GM12875 (cell line): ENCODE measurements around the gene CACNA1I.
A peak's percentile ranks its signal among the peaks of the same experiment; 100 is the strongest.

ENCODE experiments used
- H3K4me3 ChIP-seq: one replicate; pipeline ENCODE4 v1.5.1; 2011; ENCODE audit warnings: low read depth, low read length, control low read depth
- TF ChIP-seq, protein P1 (sequence below): IDR thresholded peaks from 2 replicates; pipeline ENCODE4 v1.5.1; 2011; ENCODE audit warnings: low read depth, mild to moderate bottlenecking, control low read depth, inconsistent platforms, low read length, moderate library complexity, borderline replicate concordance; ENCODE audit not compliant: insufficient read depth

CACNA1I gene

DNA sequence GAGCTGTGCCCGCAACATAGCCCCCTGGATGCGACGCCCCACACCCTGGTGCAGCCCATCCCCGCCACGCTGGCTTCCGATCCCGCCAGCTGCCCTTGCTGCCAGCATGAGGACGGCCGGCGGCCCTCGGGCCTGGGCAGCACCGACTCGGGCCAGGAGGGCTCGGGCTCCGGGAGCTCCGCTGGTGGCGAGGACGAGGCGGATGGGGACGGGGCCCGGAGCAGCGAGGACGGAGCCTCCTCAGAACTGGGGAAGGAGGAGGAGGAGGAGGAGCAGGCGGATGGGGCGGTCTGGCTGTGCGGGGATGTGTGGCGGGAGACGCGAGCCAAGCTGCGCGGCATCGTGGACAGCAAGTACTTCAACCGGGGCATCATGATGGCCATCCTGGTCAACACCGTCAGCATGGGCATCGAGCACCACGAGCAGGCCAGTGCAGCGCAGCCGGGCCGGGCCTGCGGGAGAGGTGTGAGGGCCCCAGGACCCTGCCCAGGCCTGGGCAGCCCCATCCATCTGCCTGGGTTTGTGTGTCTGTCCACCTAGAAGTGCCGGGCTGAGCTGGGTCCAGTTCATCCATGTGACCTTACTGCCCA, 79.0 kb downstream of the CACNA1I start:
- TF ChIP-seq, protein P1, sequence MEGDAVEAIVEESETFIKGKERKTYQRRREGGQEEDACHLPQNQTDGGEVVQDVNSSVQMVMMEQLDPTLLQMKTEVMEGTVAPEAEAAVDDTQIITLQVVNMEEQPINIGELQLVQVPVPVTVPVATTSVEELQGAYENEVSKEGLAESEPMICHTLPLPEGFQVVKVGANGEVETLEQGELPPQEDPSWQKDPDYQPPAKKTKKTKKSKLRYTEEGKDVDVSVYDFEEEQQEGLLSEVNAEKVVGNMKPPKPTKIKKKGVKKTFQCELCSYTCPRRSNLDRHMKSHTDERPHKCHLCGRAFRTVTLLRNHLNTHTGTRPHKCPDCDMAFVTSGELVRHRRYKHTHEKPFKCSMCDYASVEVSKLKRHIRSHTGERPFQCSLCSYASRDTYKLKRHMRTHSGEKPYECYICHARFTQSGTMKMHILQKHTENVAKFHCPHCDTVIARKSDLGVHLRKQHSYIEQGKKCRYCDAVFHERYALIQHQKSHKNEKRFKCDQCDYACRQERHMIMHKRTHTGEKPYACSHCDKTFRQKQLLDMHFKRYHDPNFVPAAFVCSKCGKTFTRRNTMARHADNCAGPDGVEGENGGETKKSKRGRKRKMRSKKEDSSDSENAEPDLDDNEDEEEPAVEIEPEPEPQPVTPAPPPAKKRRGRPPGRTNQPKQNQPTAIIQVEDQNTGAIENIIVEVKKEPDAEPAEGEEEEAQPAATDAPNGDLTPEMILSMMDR = no peak

DNA sequence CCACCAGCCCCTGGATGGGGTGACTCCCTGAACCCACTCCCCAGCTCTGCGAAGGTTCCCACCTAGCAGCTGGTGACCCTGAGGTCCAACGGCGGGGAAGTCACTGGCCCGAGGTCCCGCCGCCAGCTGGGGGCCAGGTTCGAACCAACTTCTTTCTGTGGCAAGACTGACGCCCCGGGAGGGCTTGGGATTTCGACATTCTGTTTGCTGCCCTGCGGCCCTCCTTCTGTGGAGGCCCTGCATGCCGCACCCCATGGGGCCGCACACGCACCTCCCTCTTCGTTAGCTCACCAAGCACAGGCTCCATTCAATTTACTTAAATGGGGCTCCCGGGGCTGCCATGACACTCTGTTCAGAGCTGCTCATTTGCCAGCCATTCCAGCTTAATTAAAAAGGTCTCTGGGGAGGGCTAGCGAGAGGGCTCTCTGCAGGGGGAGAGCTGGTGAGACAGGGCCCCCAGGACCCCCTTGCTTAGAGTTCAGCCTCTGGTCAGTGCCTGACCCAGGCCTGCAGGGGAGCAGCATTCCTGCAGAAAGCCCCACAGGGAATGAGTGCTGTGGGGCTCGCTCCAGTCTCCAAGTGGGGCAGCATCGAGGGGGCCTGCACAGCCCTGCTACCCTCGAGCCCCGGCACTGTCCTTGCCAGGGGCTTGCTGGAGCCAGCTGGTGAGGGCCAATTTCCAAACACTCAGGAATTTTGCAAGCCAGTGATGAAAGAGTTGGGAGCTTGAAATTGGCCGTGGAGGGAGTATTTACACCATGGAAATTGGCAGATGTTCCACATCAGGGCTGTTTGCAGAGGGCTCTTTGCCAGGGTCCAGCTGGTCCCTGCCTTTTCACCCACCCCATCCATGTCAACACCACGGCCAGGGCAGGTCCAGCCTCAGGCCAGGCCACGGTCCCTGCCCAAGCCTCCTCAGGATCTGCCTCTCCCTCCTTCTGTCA, 80.8 kb downstream of the CACNA1I start:
- TF ChIP-seq, protein P1 = no peak
- H3K4me3 ChIP-seq = no peak overlapping the region

More for the DNA sequence above, 79.0 kb downstream of the CACNA1I start:
- H3K4me3 ChIP-seq = no peak overlapping the region

DNA sequence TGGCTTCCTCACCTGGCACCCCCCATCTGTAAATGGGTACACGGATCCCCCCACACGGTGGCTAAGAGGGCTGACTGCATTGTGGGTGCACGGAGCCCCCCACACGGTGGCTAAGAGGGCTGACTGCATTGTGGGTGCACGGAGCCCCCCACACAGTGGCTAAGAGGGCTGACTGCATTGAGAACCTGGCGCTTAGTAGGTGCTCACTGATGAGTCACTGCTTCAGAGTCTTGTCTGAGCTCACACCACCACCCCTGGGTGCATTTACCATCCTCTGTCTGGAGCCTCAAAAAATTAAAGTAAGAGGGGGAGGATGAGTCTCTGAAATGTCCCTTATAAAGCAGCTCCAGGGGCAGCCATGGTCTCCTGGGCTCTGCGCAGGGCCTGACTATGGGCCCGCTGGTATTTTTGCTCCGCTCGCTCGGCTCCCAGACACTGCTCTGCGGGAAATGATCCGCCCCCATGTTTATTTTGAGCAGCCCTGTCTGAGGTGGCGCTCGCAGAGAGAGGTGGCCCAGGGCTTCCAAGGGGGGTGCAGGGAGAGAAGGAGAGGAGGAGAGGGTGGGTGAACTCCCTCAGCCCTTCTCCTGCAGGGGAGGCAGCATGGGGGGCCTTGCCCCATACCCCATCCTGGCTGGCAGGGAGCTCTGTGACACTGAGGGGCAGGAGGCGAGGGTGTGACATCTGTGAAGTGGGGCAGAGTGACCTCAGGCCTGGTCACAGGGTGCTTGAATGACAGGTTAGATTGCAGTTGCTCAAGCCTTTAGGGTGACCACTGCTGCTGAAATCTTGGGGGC, 82.6 kb downstream of the CACNA1I start:
- TF ChIP-seq, protein P1 = no peak
- no peak overlapping the region for H3K4me3 ChIP-seq

DNA sequence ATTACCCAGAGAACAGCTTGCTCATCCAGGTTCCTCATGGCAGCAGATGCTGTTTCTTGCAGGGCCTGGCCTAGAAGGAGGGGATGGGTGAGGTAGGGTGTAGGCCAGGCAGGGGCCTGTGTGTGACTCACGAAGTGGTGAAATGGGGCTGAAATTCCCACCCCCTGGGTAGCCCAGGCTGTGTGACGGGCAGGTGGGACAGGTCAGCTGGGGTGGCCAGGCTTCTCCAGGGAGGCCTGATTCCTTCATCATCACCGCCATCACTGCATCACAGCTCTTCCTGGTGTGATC, 83.2 kb downstream of the CACNA1I start:
- TF ChIP-seq, protein P1 = no peak
- no peak overlapping the region for H3K4me3 ChIP-seq

DNA sequence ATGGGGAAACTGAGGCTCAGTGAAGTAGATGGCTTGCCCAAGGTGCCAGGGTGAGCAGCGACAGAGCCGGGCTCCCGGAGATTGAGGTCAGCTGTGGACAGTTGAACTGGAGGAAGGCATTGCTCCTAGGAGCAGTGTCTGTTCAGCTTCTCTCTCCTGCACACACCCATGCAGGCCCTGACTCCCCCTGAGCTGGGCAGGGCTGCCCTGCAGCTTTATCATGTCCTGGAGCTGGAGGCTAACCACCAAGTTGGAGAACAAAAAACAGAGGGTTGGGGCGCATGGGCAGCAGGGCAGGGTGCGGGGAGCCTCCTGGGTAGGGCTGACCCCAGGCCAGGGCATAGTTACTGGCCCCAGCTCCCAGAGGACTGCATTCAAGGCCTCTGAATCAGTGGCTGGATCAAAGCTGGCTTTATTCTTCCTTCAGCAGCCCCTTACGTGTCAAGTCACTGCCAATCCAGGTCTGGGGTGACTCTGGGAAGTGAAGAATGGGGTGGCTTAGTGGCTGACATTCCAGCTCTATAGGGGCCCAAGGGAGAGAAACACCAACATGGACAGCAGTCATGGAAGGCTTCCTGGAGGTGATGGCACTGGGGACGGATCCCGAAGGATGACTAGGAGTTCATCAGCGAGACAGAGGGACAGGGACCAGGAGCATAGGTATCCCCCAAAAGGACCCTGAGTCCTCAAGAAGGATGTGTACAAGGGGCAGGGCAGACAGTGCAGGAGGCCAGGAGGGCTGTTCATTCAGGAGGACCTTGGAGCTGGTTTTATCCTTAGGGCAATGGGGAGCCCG, 83.8 kb downstream of the CACNA1I start:
- TF ChIP-seq, protein P1 = no peak
- H3K4me3 ChIP-seq = no peak overlapping the region

DNA sequence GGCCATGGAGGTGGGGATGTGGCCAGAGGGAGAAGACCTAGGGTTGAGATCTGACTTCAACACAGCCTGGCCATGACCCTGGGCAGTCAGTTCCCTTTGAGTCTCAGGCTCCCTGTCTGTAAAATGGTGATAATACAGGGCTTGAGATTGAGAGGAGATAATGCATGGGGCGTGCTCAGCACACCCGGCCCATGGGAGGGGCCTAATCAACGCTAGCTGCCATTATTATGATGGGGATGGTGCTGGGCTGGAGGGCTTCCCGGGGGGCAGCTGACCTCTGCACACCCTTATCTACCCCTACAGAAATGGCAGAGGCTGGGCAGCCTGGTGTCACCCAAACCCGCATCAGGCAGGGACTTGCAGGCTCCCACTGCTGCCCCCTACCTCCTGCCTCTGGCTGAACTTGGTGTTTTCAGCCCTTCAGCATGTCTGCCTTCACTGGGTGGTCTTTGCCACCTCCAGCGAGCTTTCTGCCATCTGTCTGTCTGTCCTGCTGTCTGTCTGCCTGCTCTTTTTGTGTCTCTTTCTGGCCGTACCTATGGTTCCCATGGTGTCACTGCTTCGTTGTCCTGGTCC, 84.5 kb downstream of the CACNA1I start:
- TF ChIP-seq, protein P1 = peak; percentile 45; the same call in 1 of the 2 replicates
- H3K4me3 ChIP-seq = no peak overlapping the region
